Nephron (organoid): ENCODE data around the gene SKAP1.

Source experiments
- H3K27ac Mint-ChIP-seq, 3 experiments: 2 replicates each; pipeline ENCODE4 v1.8.0; 2020; ENCODE audit warnings: mixed read lengths in 3 of 3, mild to moderate bottlenecking in 2 of 3, moderate library complexity in 1 of 3
- H3K27me3 Mint-ChIP-seq: 2 replicates; pipeline ENCODE4 v1.8.0; 2021; ENCODE audit warnings: low read depth, mild to moderate bottlenecking, moderate library complexity, mixed read lengths
- H3K36me3 Mint-ChIP-seq: 2 replicates; pipeline ENCODE4 v1.8.0; 2020; ENCODE audit warnings: low read depth, mixed read lengths
- H3K4me1 Mint-ChIP-seq: 2 replicates; pipeline ENCODE4 v1.8.0; 2020; ENCODE audit warnings: mixed read lengths
- H3K4me3 Mint-ChIP-seq, 3 experiments: 2 replicates each; pipeline ENCODE4 v1.8.0; 2020; ENCODE audit warnings: mild to moderate bottlenecking in 3 of 3, mixed read lengths in 3 of 3, moderate library complexity in 2 of 3
- H3K9me3 Mint-ChIP-seq: 2 replicates; pipeline ENCODE4 v1.8.0; 2020; ENCODE audit warnings: mixed read lengths
- CTCF ChIP-seq, 3 experiments: fragments of 200-600 bp; sonication (generic); IDR thresholded peaks; one replicate each; pipeline ENCODE4 v1.5.0; 2021; ENCODE audit warnings: antibody characterized with exemption in 3 of 3; ENCODE audit not compliant: unreplicated experiment in 3 of 3

The SKAP1 gene

GRCh38 chr17:48159232-48159631 is 270.8 kb downstream of the SKAP1 start:
- Mint-ChIP-seq H3K36me3 (no peaks in the 10 kb centered on the region), H3K27ac (peak overlapping the region; percentile 67 to 95 (median 83)), H3K4me1 (peaks cover 44% of the 10 kb centered on the region), H3K9me3 (no peaks in the 10 kb centered on the region), H3K4me3 (no peak overlapping the region), H3K27me3 (peaks cover 7% of the 10 kb centered on the region)
- TF ChIP-seq CTCF (IDR thresholded peaks at IDR 0.05; ENCODE audit: unreplicated experiment in 3 of 3): no peak

GRCh38 chr17:48155889-48156611 is 274.0 kb downstream of the SKAP1 start:
- no peaks in the 10 kb centered on the region for H3K36me3 Mint-ChIP-seq
- H3K9me3 Mint-ChIP-seq: no peaks in the 10 kb centered on the region
- no peak for TF ChIP-seq CTCF (IDR thresholded peaks at IDR 0.05; ENCODE audit: unreplicated experiment in 3 of 3)
- peaks cover 34% of the 10 kb centered on the region for H3K27me3 Mint-ChIP-seq
- H3K4me1 Mint-ChIP-seq: peaks cover 48% of the 10 kb centered on the region
- peak overlapping the region; percentile 29 to 76 (median 66) for H3K27ac Mint-ChIP-seq
- peak overlapping the region in 2 of 3 experiments; percentile 32 to 46 for H3K4me3 Mint-ChIP-seq

GRCh38 chr17:48153691-48154358 is 276.2 kb downstream of the SKAP1 start:
- Mint-ChIP-seq H3K4me1 (peaks cover 33% of the 10 kb centered on the region), H3K4me3 (no peak overlapping the region), H3K27me3 (peaks cover 55% of the 10 kb centered on the region), H3K9me3 (no peaks in the 10 kb centered on the region), H3K36me3 (no peaks in the 10 kb centered on the region), H3K27ac (peak overlapping the region in 2 of 3 experiments; percentile 55 to 86)
- peak; percentile 50 to 70 (median 63) for TF ChIP-seq CTCF (IDR thresholded peaks at IDR 0.05; ENCODE audit: unreplicated experiment in 3 of 3)

GRCh38 chr17:48152289-48152688 is 277.7 kb downstream of the SKAP1 start:
- Mint-ChIP-seq H3K36me3 (no peaks in the 10 kb centered on the region), H3K27ac (no peak overlapping the region), H3K9me3 (no peaks in the 10 kb centered on the region), H3K4me1 (peaks cover 37% of the 10 kb centered on the region), H3K4me3 (no peak overlapping the region), H3K27me3 (peaks cover 69% of the 10 kb centered on the region)
- TF ChIP-seq CTCF (IDR thresholded peaks at IDR 0.05; ENCODE audit: unreplicated experiment in 3 of 3): no peak

GRCh38 chr17:48151220-48151619 is 278.8 kb downstream of the SKAP1 start:
- peaks cover 33% of the 10 kb centered on the region for H3K4me1 Mint-ChIP-seq
- no peaks in the 10 kb centered on the region for H3K36me3 Mint-ChIP-seq
- TF ChIP-seq CTCF (IDR thresholded peaks at IDR 0.05; ENCODE audit: unreplicated experiment in 3 of 3): no peak
- H3K27ac Mint-ChIP-seq: no peak overlapping the region
- H3K27me3 Mint-ChIP-seq: peaks cover 75% of the 10 kb centered on the region
- H3K4me3 Mint-ChIP-seq: no peak overlapping the region
- no peaks in the 10 kb centered on the region for H3K9me3 Mint-ChIP-seq
